Stimulated activated CD4-positive, alpha-beta T cell treated with anti-CD3 and anti-CD28 coated beads, Interleukin-12 subunit alpha, Interleukin-12 subunit beta, amount 100 ng/mL, for 48 hours (primary cell): ENCODE results near the gene HOMER3.
"Not testable (repeated sequence)": the region's sequence is repeated elsewhere in the genome, so short reads cannot be mapped to it uniquely, and the experiment has no call there.

ENCODE experiments used
- DNase-seq, 3 donors: peaks; one replicate each; pipeline ENCODE4 v3.0.0-alpha.2; 2020; ENCODE audit warnings: low read depth in 2 of 3, low spot score in 1 of 3

HOMER3 gene

DNA sequence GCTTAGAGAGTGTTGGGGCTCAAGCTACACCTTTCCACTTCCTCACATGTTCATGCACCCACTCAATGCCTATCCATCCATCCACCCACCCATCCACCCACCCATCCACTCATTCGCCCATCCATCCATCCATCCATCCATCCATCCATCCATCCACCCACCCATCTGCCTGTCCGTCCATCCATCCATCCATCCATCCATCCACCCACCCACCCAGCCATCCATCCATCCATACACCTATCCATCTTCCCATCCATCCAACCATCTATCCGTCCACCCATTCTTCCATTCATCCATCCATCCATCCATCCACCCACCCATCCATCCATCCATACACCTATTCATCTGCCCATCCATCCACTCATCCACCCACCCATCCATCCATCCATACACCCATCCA, 13.1 kb upstream of the HOMER3 start:
- no peak for DNase-seq

DNA sequence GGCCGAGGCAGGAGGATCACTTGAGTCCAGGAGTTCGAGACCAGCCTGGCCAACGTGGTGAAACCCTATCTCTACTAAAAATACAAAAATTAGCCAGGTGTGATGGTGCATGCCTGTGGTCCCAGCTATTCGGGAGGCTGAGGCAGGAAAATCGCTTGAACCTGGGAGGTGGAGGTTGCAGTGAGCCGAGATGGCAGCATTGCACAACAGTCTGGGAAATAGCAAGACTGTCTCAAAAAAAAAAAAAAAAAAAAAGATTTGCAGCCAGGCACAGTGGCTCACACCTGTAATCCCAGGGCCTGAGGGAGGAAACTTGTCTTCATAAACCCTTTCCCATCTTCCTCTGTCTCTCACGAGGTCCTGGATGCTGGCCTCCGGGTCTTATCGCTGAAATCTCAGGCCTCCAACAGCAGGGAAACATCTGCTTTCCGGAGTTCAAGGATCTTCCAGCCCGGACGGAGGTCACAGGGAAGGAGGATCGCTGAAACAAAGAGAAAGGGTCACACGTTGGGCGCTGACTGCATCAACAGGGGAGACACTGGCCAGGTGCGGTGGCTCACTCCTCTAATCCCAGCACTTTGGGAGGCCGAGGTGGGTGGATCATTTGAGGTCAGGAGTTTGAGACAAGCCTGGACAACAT, 11.5 kb upstream of the HOMER3 start:
- DNase-seq = not testable (repeated sequence)

DNA sequence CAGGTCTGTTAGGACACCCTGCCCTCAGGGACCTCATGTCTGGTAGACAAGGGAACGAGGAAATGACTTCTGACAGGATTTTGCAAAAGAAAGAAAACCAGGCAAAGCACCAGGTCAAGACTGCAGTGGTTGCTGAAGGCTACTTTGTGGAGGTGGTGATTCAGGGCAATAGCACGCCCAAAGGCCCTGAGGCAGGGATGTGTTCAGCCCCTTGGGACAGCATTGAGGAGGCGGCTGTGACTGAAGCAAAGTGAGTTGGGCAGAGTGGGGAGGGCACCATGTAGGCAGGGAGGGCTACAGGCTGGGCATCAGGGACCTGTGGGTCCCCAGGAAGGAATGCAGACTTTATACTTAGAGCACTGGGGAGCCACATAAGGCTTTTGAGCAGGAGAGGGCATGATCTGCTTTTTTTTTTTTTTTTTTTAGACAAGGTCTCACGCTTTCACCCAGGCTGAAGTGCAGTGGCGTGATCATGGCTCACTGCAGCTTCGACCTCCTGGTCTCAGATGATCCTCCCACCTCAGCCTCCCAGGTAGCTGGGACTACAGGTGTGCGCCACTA, 10.8 kb upstream of the HOMER3 start:
- no peak for DNase-seq

DNA sequence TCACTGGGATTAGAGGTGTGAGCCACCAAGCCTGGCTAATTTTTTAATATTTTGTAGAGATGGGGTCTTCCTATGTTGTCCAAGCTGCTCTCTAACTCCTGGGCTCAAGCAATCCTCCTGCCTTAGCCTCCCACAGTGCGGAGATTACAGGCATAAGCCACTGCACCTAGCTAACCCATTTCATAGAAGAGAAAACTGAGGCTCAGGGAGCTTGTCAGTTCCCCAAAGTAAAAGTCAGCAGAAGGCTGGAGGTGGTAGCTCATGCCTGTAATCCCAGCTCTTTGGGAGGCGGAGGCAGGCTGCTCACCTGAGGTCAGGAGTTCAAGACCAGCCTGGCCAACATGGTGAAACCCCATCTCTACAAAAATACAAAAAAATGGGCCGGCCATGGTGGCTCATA, 8.8 kb upstream of the HOMER3 start:
- DNase-seq = no peak

DNA sequence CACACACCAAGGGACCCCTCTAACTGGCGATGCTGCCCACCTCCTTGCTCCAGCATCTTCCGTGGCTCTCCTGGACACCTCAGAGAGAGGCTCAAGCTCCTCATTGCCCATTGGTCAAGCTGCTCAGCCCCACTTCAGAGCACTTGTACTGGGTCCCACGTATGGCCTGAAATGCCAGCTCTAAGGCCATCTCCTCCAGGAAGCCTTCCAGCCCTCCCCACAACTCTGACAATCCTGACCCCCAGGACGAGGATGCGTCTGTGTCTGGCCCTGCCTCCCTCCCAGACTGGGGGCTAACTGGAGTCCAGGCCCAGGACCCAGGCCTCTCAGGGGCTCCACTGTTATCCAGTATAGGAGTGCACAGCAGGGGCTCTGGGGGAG, 7.9 kb upstream of the HOMER3 start:
- no peak for DNase-seq

DNA sequence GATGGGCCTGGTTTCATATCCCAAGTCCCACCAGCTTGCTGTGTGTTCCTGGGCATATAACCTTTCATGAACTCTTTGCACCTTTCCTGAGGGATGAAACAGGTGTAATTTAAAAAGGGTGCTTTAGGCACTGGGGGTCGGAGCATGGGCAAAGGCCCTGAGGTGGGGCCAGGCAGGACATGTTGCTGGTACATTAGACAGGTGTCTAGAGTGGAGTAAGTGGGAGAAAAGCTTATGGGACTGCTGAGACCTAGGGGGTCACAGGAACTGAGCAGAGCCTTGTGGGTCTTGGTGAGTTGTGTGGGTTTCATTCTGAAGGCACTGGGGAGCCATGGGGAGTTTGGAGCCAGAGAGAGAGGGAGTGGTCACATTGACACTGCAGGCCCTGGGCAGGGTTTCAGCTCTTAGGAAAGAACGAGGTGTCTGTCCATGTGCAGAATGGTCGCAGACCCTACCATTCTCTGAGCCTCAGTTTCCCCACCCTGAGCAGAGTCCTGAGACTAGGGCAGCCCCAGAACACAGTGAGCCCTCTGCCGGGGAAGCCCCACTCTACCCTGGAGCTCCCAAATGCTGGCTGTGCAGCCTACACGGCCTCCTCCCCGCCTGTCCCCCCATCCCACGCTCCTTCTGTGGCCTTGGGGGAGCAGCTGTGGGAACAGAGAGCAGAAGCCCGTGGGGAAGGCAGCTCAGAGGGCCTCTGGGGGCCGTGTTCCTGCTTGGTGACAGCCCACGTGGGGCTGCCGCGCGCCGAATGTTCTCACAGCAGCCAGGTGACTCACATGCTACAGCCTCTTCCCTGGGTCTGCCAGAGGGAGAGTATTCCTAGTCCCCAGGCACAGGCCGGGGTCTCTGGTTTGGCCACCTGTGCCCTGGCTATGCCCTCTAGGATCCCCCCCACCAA, 7.3 kb upstream of the HOMER3 start:
- no peak for DNase-seq

DNA sequence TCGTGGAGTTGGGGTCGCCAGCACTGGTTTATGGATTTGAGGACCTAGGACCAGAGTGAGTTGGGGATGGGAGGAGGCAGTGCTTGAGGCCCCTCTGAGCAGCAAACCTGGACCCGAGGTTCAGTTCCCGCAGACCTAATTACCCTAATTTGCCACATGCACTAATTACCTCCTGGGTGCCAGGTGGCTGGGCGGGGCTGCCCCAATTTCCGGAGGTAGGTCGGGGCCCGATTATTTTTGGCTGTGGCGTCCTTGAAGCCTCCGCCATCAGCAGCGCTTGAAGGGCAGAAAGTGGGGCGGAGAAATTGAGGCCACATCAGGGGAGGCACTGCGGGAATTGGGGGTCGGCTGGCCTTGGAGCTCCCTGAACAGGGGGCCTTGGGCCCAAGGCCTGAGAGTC, 5.9 kb upstream of the HOMER3 start:
- DNase-seq = no peak

DNA sequence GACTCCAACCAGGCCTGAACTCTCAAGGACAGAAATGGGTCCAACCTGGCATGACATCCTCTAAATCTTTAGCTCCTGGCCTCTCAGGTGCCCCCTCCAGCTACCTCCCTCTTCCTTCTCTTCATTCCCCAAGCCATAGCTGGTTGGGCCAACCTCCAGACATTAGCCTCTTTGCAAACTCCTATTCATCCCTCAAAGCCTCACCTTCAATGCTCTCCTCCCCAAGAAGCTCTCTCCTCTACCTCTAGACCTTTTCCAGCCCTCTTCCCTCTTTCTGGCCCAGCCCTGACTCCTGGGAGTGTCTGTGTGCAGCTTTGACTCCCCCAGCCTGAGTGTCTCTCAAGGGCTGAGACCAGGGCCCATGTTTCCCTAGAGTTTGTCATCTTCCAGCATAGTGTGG, 5.3 kb upstream of the HOMER3 start:
- DNase-seq = no peak

DNA sequence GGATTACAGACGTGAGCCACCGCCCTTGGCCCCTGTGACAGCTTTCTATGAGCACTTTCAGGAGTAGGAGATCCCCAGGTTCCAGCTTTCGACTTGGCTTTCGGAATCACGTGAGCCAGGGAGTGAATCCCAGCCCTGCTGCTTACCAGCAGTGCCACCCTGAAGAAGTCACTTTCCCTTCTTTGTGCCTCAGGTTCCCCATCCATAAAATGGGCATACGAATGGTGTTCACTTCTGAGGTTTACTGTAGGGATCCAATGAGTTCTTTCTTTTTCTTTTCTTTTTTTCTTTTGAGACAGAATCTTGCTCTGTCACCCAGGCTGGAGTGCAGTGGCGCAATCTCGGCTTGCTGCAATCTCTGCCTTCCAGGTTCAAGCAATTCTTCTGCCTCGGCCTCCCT, 4.3 kb upstream of the HOMER3 start:
- DNase-seq = no peak

DNA sequence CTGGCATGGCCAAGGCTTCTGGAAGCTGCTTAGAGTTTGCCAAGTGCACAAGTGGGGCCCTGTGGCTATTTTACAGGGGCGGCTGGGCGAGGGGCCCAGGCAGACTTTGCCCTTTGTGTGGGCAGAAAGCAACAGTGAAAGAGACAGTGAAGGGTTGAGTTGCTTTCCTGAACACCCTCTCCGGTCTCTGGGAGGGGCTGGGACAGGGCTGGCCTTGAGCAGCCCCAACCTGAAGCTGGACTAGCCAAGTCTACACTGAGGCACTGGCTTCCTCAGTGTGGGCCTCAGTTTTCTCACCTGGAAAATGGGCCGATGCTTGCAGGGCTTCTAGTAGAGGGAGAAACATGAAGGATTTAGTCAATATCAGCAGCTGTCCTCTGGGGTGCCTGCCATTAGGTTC, 2.4 kb upstream of the HOMER3 start:
- DNase-seq = no peak

DNA sequence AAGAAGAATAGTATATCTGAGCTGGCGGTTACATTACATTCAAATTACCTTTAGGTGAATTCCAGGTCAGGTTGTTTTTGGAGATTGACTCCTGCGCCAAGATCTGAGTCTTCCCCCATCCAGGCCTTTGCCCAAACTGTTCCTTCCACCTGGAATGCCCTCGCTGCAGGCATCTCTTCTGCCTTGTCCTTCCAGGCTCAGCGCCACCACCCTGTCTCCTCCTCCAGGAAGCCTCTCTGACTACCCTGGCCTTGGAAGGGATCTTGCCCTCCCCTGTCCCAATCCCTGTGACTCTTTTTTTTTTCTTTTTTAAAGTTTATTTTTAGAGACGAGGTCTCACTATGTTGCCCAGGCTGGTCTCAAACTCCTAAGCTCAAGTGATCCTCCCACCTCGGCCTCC, 1.7 kb upstream of the HOMER3 start:
- DNase-seq = no peak

DNA sequence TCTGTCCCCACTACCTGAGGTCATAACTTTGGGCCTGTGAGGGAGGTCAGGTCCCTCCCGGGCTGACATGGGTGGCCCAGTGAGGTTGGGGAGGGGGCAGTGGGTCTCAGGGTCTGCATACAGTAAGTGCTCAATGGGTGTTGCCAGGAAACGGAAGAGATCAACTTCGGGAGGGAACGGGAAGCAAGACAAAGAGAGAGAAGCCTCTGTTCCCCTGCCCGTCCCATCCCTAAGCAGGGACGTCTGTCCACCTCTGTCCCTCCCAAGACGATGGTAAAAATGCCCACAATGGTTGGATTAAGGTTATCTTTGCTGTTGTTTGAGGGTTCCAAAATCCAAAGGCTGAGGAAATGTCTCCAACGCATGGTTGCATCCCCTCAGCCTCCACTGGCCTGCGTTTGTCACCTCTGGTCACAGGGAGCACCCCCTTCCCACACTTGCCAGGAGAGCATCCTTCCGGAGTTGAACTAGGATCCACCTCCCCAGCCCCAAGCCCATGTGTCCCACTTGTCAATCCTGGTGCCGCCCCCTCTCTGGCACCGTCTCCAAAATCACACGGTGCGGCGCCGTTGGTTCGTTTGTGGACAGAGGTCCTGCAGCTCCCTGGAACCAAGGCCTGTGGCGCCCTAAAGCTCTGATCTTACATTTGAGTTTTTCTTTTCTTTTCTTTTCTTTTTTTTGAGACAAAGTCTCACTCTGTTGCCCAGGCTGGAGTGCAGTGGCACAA, 774 bp upstream of the HOMER3 start:
- no peak for DNase-seq

DNA sequence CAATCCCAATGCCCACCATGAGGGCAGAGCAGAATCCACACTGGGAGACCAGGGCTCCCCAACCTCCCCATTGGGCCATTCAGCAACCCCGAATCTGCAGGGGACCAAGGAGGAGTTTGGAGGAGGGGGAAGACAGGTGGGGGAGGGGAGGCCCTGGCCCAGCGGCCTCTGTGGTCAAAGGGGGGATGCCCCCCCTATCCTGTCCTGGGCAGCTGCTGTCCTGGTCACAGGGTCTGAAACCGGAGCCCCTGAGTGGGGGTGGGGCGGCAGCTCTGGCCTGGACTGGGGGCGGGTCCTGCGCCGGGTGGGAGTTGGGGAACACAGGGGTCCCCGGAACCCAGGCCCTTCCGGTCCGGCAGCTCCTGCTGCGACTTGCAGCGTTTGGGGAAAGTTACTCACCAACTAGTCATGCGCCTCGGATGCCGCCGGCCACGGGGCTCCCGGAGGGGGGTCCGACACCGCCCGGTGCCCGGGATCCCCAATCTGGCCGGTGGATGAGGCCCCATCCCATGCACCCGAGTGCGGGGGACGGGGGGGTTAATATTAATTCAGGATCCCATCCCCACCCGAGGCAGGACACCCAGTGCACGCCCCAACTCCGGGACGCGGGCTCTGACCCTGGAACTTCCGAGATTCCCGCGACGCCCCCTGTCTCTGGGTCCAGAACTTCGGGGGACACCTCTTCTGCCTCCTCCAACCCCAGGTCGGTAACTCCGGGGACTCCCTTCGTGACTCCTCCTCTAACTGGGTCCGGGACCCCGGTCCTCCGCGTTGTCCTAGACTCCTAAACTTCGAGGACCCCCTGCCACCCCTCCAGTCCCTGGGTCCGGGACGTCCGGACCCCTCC, 872 bp downstream of the HOMER3 start:
- DNase-seq = no peak

DNA sequence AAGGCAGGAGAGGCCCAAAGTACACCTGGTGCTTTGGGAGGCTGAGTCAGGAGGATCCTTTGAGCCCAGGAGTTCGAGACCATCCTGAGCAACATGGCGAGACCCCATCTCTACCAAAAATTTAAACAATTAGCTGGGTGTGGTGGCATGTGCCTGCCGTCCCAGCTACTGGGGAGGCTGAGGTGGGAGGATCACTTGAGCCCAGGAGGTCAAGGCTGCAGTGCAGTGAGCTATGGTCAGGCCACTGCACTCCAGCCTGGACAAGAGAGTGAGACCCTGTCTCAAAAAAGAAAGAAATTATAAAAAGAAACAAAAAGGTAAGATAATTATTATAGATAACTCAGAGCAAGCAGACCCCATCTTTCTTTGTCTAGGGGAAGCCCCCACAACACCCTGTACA, 1.9 kb downstream of the HOMER3 start:
- DNase-seq = no peak

DNA sequence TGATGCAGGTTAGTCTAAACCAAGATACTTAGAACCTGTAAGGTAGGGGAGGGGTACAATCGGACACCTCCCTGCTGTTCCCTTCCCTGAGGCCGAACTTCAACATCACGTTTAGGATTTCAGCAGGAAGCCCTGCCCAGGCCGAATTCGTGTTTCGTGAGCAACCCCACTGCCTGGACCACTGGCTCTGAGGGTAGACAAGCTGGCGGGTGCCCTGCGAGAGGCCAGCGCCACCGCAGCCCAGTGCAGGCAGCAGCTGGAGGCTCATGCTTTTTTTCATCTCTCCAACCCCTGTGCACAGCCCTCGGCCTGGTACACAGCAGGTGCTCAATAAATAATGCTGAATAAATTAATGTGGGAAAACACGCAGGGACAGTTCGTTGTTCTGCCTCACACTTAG, 7.7 kb downstream of the HOMER3 start:
- DNase-seq = no peak

DNA sequence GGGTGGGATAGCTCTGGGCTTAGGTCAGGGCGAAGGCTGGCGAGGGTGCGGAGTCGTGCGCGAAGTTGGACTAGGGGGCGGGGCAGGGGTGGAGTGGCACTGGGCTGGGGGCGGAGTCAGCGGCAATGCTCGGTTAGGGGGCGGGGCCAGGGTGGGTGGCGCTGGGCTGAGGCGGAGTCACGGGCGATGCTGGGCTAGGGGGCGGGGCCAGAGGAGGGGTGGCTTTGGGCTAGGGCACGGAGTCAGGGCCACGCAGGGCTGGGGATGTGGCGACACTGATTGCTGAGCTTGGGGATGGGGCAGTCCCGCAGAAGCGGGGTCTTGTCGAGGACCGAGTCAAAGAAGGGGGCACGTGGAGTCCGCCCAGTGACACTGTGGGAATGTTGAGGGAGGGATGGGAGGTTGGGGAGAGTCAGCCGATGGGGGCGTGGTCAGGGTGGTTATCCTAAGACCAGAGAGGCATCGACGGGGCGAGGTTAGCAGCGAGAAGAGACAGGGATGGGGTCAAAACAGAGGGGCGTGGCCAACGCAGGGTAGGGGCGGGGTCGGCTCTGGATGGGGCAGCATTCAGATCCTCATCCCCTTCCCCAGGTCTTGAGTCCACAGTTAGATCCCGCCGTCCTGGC, 8.7 kb downstream of the HOMER3 start:
- peak; percentile 82 to 87 (median 85) for DNase-seq

DNA sequence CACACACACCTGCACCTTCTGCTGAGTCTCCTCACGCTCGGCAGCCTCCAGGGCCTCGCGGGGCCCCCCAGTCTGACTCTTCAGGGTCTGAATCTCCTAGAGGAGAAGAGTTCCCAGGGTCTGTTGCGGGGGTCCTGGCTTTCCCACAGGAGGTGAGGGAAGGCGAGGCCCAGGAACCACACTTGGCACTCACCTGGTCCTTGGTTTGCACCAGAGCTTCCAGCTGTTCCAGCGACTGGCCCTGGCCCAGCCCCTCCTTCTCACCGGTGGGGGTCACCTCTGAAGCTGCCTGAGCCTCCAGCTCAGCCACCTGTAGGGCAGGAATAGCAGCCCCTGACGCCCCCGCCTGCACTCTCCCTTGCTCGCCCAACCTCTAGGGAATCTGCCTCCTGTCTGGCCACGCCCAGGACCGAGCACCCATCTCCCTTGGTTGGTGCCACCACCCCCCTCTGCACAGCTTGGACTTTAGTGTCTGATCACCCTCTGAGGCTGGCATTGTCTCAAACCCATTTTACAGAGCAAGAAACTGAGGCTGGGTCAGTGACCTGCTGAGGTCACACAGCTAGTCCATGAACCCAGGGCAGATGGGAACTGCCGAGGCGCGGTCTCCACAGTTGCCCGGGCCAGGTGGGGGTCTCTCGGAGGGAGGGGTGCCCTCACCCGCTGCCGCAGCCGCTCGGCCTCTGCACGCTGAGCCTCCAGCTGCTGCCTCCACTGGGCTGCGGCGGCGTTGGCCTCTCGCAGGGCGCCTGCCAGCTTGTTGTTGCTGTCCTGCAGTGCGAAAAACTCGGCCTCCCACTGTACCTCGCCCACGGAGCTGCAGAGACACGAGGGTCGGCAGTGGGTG, 9.5 kb downstream of the HOMER3 start:
- DNase-seq = no peak

DNA sequence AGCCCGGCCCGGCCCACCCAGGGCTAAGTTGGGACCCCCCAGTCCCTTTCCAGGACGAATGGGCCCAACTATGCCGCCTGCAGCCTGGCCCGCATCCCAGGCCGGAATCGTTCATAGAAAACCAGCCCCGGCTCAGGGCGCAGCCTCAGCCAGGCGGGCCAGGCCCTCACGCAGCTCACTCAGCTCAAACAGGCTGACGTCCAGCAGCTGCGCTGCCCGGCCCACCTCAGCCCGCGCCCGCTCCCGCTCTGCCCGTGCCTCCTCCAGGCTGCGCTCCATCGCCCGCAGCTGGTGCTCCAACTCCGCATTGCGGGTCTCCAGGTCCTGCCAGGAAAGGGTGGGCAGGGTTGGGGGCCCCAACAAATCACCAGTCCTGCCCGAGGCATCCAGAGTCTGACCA, 11.7 kb downstream of the HOMER3 start:
- no peak for DNase-seq

DNA sequence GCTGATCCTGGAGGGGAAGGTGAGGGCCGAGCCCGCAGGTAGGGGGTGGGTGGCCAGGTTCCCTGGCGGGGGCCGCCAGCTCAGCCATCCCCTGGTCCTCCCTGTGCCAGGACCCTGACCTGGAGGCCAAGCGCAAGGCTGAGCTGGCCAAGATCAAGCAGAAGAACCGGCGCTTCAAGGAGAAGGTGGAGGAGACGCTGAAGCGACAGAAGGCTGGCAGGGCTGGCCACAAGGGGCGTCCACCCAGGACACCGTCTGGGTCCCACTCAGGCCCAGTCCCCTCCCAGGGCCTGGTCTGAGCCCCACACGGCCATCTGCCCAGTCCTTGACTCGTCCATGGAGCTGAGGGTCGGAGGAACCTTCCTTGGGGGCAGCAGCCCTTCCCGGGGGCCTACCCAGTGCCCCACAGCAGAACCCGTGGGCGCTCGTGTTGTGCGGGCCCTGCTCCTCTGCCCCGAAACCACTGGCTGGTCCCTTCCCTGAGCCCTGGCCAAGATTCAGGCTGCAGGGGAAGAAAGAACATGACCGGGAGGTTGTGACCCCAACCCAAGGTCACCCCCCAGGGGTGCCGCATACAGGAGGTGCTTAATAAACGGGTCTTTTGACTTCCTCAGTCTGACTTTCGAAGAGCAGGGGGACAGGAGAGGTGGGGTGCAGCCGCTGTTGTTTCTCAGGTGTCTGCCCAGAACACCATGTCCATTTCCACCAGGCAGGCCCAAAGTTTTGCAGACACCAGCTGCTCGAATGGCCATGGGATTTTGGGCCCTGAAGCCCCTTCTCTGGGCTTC, 12.8 kb downstream of the HOMER3 start:
- no peak for DNase-seq
